GM21447 (cell line): ENCODE measurements around the gene PAX8.
"Not testable (repeated sequence)": the region's sequence is repeated elsewhere in the genome, so short reads cannot be mapped to it uniquely, and the experiment has no call there.

ENCODE experiments used
- ATAC-seq: cut with Tn5 transposase; IDR thresholded peaks from one replicate; pipeline ENCODE4 v1.9.1; 2021; ENCODE audit not compliant: unreplicated experiment

PAX8 gene

DNA sequence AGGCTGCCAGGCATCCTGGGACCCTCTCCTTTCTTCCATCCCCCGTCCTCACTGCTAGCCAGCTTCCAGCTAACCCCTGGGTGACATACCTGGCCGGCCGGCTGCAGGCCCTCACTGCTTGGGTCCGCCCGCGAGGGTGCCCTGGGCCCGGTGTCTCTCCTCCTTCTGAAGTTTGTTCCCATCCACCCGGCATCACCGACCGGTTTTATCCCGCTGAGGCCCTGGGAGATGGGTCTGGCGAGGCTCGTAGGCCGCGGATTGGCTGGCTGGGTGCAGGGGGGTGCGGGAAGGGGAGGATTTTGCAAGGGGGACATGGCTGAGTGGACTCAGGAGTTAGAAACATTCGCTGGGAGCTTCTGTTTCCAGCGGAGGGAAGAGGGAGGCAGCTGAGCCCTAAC lies at the start of gene PAX8:
TSS of gene PAX8 (minus strand) at position 180 of the 398 bp plus-strand sequence. CDS start 527 bp downstream, outside the sequence.
- no peak for ATAC-seq

DNA sequence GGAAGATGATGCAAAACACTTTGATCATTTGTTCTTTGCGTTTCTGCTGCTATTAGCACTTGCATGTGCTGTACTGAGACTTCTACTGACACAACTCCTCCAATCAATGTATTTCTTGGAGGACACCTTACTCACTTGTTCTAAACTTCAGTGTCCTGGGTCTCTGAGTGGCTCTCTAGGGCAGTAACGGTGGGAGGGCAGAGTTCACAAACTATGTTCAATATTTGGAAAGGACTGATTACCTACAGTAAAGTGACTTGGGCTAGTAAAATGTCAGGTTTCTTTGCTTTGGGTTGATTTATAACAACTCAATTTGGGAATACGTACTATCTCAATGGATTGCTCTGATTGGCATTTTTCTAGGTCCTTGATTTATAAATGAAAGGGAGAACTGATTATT lies 49.3 kb upstream of the PAX8 start:
- no peak for ATAC-seq

DNA sequence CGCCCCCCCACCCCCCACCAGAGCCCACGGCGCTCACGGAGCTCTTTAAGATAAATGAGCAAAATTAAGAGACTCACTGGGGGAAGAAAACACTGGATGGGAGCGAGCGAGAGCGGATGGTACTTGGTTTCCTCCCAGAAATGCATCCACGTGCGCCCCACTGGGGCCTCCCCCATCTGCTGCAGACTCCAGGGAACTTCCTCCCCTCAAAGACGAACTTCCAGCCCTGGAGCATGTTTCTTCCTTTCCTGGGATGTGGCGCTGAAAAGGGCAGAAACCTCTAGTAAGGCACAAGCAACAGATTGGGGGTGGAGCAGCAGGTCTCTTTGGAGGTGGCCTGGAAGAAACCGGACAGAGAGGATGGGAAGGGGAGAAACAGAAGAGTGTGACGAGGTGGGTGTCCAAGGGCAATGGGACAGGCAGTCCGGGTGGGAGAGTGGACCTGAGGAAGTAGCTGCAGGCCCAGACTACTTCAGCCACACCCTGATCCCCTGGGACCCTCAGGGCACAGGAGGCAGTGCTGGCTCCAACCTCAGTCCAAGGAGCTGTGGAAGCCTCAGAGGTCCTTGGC lies 46.5 kb upstream of the PAX8 start:
- ATAC-seq: not testable (repeated sequence)

DNA sequence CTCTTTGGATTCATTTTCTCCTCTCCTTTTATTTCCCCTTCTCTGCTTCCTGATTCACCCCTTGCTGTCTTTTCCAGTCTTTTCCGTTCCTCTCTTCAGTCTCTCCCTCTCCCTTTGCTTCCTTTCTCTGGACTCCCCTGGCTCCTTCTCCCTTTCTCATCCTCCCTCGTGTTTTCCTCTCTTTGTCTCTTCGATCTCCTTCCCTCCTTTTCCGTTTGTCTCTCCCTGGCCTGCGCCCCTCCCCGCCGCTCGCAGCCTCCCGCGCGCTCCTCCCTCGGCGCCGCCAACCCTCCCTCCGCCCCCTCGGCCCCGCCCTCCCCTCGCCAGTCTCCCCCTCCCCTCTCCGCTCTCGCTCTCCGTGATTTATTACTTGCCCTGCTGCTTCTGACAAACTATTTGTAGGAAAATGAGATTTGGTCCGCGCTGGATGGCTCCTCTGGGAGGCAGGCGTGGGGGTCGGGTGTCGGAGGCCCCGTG lies 46.0 kb upstream of the PAX8 start:
- no peak for ATAC-seq

DNA sequence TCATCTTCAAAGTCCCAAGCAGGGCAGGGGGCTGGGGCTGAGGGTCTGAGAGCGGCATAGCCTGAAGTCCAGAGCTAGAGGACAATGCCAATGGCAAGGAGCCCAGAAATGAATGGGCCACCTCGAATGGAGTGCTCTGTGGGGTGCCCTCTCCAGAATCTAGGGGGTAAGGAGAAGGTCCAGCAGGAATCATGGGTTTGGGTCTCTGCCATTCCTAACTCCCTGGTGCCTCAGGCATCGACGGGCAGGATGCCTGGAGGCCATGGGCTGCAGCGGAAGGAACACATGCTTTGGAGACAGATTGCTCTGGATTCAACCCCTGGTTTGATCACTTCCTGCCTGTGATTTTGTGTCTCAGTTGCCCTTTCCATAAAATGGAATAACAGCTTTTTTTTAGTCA lies 44.4 kb upstream of the PAX8 start:
- not testable (repeated sequence) for ATAC-seq

DNA sequence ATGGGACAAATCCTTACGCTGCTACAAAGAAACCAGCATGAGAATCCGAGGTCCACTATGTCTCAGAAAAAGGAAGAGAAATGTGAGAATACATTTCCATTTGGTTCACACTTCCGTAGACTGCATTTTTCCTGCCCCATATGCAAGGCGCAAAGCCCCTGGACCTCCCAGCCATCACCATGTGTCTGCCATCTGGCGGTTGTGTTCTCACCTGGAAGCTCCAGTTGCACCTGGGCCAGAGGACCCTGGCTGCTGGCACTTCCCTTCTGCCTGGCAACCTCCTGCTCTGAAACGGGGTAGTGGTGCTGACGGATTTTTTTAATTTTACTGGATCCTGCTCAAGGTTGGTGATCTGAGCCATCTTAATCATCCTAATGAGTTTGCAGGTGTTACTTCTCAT lies 41.4 kb upstream of the PAX8 start:
- not testable (repeated sequence) for ATAC-seq

DNA sequence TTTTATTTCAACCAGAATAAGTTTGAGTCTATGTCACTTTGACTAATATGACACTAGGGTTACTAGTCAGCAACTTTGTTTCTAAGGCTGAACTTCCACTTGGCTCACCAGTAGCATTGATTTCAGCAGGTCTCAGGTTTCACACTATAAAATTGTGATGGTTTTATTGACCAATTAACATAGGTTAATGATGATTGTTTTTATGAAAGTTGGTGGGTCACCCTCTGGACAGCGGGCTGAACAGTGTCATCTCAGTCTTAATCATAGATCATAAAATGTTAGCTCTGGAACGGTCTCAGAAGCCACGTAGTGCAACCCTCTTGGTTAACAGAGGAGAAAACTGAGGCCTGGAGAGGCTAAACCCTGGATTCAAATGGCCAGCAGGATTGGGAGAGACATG lies 40.2 kb upstream of the PAX8 start:
- ATAC-seq: not testable (repeated sequence)

DNA sequence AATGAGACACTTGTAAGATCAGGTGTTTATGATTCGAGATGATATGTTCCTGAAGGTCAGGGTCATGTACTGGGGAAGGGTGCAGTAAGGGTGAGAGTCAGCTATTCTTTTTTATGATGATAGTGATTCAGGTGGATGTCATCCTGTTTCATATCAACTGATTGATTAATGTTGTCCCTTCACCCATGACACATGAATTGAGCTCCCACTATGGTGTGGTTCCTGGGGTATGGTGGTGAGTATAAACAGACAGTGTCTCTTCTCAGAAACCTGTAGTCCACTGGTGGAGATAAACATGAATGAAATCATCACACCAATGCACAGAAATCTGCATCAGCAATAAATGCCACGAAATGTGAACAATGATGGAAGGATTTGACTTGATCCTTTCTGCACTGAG lies 37.4 kb upstream of the PAX8 start:
- ATAC-seq: no peak

DNA sequence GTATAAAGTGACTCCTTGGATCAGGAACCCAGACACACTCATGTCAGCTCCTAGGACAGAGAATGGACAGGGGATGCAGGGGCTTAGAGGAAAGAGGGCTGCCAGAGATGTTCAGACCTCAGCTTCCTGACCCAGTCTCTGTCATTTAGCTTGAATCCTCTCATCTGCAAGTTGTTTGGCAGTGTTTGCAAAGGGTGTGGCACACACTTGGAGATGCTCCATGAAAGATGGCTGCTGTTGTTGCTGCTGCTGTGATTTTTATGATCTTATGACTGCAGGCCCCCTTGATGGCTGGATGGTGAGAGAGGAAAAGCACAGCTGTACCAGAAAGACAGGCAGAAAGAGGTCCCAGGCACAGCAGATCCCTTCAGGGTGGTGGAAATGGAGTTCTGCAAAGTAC lies 35.9 kb upstream of the PAX8 start:
- ATAC-seq: not testable (repeated sequence)

DNA sequence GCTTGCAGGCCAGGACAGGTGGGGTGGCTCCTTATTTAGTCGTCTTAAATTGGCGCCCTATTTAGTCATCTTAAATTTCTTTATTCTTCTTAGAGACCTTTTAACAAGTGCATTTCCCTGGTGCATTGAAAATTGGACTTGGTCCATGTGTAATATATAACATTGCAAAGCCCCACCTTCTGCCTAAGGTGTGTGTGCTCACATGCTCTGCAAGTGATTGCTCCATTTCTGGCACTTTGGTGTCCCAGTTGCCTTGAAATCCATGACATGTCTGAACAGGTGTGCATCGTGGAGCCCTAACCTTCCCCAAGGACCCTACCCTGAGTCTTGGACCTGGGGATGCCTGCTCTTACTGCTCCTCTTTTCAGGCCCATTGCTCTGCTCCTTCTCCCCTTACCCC lies 35.5 kb upstream of the PAX8 start:
- not testable (repeated sequence) for ATAC-seq

DNA sequence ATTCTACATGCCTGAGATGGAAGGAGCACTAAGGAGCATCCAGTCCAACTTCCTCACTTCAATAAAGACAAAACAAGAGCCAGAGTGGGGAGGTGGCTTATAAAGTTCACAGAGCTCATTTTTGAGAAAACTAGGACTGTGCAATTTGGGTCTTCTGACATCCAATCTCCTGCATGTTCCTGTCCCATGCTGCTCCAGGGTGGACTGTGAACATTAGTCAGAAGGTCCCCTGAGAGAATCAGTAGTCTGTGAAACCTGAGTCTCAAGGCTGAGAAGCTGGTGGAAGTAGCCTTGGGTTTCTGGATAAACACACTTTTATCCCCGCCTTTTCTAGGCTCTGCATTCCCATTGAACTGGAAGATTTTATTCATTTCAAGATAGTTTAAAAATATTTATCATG lies 33.1 kb upstream of the PAX8 start:
- not testable (repeated sequence) for ATAC-seq

DNA sequence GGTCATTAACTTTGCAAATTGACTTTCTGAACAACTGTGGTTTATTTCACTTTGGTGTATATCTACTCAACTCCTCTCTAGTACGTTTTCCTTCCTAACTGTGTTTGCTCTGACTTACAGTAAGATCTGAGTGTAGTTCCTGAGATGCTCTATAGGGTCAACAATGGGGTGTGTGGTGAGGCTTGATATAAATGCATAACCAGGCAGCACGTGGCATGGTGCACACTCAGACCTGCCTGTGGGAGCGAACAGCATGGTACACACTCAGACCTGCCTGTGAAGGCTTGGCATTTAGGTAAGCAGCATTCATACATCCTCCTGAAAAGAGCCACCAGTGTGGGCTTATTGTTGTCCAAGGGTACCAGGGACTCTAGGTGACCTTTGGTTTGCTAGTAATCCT lies 32.5 kb upstream of the PAX8 start:
- ATAC-seq: not testable (repeated sequence)

DNA sequence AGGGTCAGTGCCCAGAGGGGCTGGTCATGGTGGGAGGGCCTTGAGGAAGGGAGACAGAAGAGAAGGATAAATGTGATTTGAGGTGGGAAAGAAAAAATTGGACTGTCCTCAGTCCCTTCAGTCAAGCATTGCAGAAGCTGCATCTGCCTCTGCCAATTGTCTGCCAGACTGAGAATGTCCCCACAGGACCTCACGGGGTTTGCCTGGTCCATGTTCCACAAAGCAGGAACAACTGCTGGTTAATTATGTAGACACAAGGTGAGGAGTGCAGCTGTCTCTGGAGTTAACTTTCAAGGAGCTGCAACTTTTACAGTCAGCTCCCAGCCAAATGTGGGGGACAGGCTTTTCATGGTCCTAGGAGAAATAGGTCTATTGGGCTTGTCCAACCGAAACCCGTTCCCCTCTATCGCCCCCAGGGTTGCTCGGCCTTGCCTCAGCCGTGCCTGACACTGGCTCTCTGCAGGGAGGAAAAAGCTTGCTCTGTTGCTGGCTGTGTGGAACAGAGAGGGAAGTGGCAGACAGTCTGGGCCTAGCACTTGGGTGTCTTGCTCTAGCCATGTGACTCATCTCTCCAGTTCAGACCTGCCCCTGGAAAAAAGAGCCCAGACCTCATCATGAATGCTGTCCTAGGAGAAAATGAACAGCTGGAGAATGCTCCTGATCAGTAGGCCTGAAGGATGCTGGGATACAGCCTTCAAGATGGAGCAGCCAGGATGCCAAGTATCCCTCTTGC lies 31.1 kb upstream of the PAX8 start:
- ATAC-seq: no peak

DNA sequence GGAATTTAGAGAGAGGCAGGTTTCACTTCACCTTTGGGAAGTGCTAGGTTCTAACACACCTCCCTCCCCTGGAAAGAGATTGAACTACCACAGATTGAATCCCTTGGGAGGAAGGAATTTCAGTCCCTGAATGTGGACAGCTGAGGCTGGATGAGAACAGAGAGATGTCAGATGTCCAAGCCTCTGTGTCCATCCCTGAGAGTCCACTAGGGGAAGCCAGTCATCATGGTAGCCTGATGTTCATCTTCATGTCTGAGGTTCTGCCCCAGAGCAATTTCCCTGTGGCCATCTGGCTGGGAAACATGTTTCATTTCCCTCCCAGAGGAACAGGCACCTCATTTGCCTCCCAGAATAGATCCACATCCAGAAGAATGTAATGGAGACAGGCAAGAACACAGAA lies 30.1 kb upstream of the PAX8 start:
- not testable (repeated sequence) for ATAC-seq

DNA sequence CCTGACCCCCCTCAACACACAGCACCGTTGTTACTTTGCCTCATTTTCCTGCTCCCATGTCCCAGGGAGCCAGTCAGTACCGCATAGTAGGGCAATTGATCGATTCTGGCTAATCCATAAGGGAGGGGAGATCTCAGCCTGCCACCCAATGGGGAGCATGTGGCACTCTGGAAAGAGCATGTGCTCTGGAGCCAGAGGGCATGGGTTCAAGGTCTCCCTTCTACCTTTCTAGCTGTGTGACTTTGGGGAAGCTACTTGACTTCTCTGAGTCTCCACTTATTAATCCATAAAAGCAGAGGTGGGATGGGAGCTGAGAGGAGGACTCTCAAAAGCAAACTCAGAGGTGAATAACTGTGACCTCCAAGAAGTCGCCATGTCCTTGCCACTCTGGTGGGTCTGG lies 27.5 kb upstream of the PAX8 start:
- ATAC-seq: not testable (repeated sequence)

DNA sequence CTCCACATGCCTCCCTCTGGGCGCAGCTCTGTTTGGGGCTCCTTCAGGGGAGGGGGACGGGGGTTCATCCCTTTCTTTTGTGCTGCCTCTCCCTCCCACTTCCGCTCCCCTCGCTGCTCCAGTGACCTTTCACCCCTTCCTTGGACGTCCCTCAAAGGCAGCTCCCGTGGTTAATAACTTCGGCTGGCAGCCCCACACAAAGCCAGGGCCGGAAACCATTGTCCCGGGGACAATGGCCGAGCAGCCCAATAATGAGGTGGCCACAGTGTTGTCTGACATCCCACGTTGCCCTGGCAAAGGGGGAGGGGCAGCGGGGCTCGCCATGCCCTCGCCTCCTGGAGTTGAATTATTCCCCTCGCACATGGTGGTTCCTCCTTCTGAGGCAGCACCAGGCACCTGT lies 27.0 kb upstream of the PAX8 start:
- not testable (repeated sequence) for ATAC-seq

DNA sequence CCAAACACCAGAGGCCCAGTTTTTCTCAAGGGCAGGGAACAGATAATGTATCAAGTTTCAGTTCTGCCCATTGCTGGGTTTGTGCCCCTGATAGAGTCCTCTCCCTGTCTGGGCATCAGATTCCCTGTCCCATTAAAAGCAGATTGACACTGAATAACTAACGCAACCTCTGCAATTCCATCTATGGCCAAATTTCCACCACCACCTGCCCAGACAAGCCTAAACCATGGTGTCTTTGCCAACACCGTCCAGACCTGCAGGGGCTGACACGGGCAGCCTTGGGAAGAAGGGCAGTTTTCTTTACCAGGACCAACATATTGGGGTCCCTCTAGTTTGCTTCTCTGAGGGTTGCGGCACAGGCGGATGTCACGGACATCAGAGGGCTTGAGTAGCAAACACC lies 26.4 kb upstream of the PAX8 start:
- no peak for ATAC-seq

DNA sequence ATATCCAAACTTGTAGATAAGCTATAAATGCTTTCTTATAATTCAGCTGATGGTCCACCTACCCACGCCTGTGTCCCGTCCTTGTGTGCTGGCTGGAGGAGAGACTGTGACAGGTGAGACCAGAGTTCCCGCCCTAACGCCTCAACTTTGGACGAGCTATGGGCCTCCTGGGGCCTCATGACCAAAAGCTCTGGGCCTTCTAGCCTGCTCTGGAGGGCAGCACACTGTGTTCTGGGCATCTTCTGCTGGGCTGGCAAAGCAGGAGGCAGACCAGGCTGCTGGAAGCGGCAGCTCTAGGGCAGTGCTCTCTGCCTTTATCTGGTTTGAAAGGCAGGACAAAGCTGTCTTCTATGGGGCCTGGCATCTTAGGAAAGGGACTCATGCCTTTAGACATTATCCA lies 26.0 kb upstream of the PAX8 start:
- no peak for ATAC-seq

DNA sequence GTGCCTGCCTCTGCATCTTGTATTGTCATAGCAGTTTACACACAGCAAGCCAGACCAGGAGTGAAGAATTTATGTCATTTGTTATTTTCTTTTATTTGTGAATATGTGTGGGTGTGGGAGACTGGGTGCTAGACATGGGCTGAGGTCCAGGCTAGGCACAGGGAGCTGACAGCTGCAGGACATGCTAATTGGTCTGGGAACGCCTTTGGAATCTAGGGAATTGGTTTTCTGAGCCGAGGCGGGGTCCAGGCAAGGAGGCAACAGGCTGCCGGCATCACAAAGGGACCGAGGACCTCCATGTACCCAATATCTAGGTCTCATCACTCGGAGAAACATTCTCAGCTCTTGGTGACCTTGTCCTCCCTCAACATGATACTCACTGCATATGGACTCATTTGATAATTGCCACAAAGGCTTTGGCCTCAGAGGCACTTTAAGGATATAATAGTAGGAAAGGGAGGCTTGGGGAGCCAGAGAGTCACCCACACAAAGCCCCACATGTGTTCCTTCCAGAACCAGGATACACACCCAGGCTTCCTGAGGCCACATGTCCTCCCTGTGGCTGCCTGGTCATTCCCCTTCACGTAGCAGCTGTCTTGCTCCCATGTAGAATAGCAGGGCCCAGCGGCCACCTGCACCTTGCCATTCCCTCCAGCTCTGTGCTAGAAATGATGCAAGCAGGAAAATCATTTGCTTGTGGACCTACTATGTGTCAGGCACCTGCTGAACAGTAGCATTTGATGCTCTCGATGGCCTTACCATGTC lies 23.7 kb upstream of the PAX8 start:
- not testable (repeated sequence) for ATAC-seq

DNA sequence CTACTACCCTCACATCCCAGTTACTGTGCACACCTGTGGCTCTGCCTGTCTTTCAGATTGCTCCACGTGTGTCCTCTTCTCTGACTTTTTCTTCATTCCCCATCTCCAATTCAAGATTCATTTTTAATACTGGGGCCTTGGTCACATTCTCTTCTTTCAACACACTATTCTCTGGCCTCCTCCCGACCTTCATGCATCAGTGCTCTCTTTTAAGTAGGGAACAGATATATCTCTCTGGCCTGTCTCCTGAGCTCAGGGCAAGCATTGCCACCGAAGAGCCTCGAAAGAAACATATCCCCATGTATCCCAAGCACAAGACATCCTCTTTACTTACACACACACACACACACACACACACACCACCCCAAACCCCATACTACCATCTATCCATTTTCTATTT lies 21.6 kb upstream of the PAX8 start:
- ATAC-seq: no peak

DNA sequence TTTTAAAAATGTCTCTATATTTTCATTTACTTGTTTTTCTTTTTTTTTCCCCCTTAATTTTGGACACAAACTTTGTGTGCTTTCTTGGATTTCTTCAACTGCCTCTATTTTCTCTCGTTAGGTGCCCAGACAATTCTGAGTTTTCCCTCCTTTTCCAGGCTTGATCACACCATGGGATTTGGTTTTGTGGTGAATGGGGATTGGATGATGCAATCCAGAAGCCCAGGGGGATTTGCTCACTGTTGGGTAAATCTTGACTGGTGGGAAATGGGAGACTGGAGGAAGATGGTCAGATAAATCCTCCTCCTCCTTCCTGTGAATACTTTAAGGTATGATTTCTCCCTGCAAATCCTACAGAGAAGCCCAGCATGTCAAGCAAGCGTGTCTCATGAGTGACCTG lies 19.5 kb upstream of the PAX8 start:
- ATAC-seq: no peak

DNA sequence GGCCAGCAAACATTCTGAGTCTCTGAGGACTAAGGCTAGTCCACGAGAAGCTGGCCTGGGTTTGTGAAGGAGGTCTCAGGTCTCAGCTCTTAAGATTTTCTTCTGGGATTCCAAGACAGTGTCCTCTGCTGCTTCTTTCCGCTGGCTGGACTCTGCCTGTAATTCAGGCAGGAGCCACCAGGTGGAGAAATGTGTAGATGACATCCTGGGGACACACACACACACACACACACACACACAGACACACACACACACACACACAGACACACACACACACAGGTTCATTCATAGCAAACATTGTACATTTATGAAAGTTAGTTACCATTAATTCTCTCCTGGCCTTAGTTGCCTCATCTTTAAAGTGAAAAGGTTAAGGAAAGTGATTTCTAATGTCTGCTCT lies 18.9 kb upstream of the PAX8 start:
- not testable (repeated sequence) for ATAC-seq
